Bronchial epithelial cell (primary cell): ENCODE results near the gene MGMT. TPM values are rescaled to one million over a fixed set of nuclear protein-coding genes. Genes with fewer than 3 reads are reported as not detected.

ENCODE experiments used
- DNase-seq: peaks from one replicate; pipeline ENCODE4 v3.0.0-alpha.2; 2010; ENCODE audit warnings: low read depth
- FAIRE-seq: peaks from 2 replicates; lab custom pipeline; 2011; peaks lifted over from hg19 to GRCh38; lab: Jason Lieb, UNC
- H3K27me3 ChIP-seq: 2 replicates; pipeline ENCODE4 v1.5.1; 2011; ENCODE audit warnings: low read length; ENCODE audit not compliant: control insufficient read depth, insufficient read depth
- H3K36me3 ChIP-seq: 2 replicates; pipeline ENCODE4 v1.5.1; 2011; ENCODE audit warnings: low read length; ENCODE audit not compliant: control insufficient read depth, insufficient read depth
- H3K4me3 ChIP-seq: 2 replicates; pipeline ENCODE4 v1.5.1; 2011; ENCODE audit warnings: mild to moderate bottlenecking, low read depth, low read length, control low read depth
- CTCF ChIP-seq: IDR thresholded peaks from 2 replicates; pipeline ENCODE4 v1.5.1; 2011; ENCODE audit warnings: mild to moderate bottlenecking, moderate library complexity, low read length, control low read depth, inconsistent platforms; ENCODE audit not compliant: insufficient read depth, severe bottlenecking
- total RNA-seq: library from RNA; depleted of rRNA; stranded (reverse); fragments of >200 nt; gene quantifications from 2 replicates; pipeline ENCODE4 v1.2.1, GENCODE V29; 2014

MGMT gene
- total RNA-seq, 1 donor from 2014 or later, result 19.7 TPM

DNA sequence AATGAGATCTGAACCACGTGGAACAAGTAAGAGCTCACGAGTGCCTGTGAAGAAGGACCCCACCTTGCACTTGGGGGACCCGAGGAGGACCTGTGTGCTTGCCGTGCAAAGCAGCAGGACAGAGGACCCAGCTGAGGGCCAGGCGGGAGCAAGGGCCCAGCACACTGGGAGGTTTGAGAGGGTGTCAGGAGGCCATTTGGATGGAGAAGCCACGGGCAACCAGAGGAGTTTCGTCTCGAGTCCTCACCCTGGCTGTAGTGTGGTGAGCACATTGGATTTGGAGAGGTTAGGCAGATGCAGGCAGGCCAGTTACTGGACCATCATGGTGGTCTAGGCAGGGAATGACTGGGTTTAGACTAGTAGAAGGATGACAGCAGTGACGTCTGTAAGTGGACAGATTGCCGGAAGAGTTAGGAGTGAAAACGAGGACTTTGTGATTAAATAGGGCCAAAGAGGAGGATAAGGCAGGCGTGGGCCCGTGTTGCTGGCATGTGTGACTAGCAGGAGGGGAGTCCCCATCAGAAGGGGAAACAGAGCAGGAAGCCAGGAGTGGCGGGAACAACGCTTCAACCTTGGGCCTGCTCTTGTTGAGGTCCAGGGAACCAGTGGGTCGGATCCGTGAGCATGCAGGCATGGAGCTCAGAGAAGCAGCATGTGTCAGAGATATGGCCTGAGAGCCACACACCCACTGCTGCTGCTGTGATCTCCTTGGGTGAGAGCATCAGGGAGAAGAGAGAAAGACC is 208.2 kb downstream of the MGMT start:
- Histone ChIP-seq H3K27me3 (no peaks in the 10 kb centered on the region), H3K36me3 (no peaks in the 10 kb centered on the region), H3K4me3 (no peak overlapping the region)
- FAIRE-seq (peak; percentile 83), DNase-seq (no peak)
- no peak for TF ChIP-seq CTCF

- no peaks in the 10 kb centered on the region for H3K36me3 ChIP-seq
- no peak for DNase-seq
- FAIRE-seq, result no peak
- no peaks in the 10 kb centered on the region for H3K27me3 ChIP-seq
- H3K4me3 ChIP-seq, result no peak overlapping the region
- TF ChIP-seq CTCF, result no peak
Observed at GRCh38 chr10:129676014-129676413, 209.0 kb downstream of the MGMT start.

DNA sequence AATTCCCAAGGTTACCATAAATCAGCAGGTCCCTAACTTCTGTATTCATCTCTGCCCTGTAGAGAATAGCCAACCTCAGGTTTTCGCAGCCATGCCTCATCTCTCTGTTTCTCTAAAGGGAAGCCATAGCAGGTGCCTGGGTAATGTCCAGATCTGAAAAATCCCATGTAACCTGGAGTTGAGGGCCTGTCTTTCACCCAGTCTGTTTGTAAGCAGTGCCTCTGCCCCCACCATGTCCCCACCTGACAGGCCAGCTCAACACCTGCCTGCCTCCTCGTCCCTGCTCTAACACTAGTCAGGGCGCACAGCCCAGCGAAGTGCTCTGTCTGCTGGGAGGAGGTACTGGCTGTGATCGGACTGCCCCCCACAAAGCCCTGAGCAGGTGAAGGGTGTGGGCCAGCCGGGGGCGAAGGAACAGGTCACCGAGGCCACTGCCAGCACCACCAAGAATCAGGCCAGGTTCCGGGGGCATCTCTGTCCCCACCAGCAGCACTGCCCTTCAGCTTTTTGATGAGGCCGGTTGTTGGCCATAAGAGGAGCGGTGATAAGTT is 210.4 kb downstream of the MGMT start:
- Histone ChIP-seq H3K27me3 (no peaks in the 10 kb centered on the region), H3K36me3 (no peaks in the 10 kb centered on the region)
- no peak for FAIRE-seq

DNA sequence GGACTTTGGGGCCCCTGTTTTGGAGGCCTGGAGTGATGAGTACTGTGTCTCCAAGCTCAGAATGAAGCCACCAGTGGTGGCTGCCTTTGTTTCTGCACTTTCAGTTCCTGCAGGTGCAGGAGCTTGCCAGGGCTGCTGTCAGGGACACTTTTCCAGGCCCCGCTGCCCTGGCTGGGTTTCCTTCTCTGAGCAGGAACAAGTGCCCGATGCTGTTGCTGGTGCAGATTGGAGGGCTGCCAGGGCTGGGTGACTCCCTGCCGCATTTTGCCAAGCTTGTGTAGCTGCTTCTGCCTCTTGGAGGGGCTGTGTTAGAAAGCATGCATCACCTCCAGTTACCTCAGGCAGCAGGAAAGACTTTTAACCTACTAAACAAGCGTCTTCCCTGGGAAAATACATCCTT is 211.1 kb downstream of the MGMT start:
- no peak for DNase-seq
- no peaks in the 10 kb centered on the region for H3K27me3 ChIP-seq
- no peak for TF ChIP-seq CTCF
- FAIRE-seq, result no peak
- H3K36me3 ChIP-seq, result no peaks in the 10 kb centered on the region
- H3K4me3 ChIP-seq, result no peak overlapping the region

More for the DNA sequence above, 210.4 kb downstream of the MGMT start:
- H3K4me3 ChIP-seq, result no peak overlapping the region
- DNase-seq, result no peak
- TF ChIP-seq CTCF, result no peak

DNA sequence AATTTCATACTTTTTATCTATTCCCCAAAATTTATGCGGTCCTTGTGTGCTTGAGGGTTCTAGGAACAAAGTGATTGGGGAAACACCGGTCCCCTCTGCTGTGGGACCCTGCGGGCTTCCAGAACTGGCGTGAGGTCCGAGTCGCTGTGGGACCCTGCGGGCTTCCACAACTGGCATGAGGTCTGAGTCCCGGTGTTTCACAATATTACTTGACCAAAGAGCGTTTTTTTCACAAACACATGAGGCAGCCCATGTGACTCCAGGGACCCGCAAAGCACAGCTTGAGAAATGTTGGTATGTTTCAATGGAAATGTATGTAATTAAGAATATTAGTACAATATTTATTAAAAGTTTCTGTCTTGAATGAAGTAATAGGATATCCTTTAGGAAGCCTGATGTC is 212.2 kb downstream of the MGMT start:
- TF ChIP-seq CTCF, result no peak
- FAIRE-seq, result no peak

More for the DNA sequence above, 212.2 kb downstream of the MGMT start:
- DNase-seq, result no peak
- H3K4me3 ChIP-seq, result no peak overlapping the region
- H3K36me3 ChIP-seq, result no peaks in the 10 kb centered on the region
- no peaks in the 10 kb centered on the region for H3K27me3 ChIP-seq
